Lung (tissue), 12 donors: ENCODE measurements around the gene USF2. TPM values are rescaled to one million over a fixed set of nuclear protein-coding genes. Genes with fewer than 3 reads are reported as not detected.

Experiments used
- ATAC-seq: fragments of 200-7000 bp; cut with Tn5 transposase; one replicate; pipeline ENCODE4 v1.9.1; 2020; ENCODE audit warnings: moderate number of reproducible peaks; ENCODE audit not compliant: insufficient read depth, low FRiP score
- DNase-seq, 3 donors: peaks; one replicate each; pipeline ENCODE4 v3.0.0-alpha.2; 2013 to 2017
- H3K27ac ChIP-seq, 2 donors: one replicate each; pipeline ENCODE4 v1.5.1; 2013; ENCODE audit warnings: mild to moderate bottlenecking in 2 of 2, moderate library complexity in 2 of 2, control low read depth in 1 of 2, inconsistent platforms in 1 of 2, low read depth in 1 of 2, low read length in 1 of 2
- H3K27me3 ChIP-seq, 3 donors: one replicate each; pipeline ENCODE4 v1.5.1; 2013; ENCODE audit warnings: low read length in 2 of 3; ENCODE audit not compliant: control insufficient read depth in 3 of 3, insufficient read depth in 3 of 3
- H3K36me3 ChIP-seq, 4 donors: one replicate each; pipeline ENCODE4 v1.5.1; 2013; ENCODE audit warnings: low read length in 4 of 4, mild to moderate bottlenecking in 1 of 4, moderate library complexity in 1 of 4; ENCODE audit not compliant: control insufficient read depth in 4 of 4, insufficient read depth in 4 of 4
- H3K4me1 ChIP-seq, 5 donors: one replicate each; pipeline ENCODE4 v1.5.1; 2013; ENCODE audit warnings: low read length in 5 of 5, mild to moderate bottlenecking in 2 of 5, moderate library complexity in 1 of 5; ENCODE audit not compliant: control insufficient read depth in 5 of 5, insufficient read depth in 5 of 5
- H3K4me3 ChIP-seq: one replicate; pipeline ENCODE4 v1.5.1; 2013; ENCODE audit warnings: mild to moderate bottlenecking, control low read depth, moderate library complexity
- H3K9ac ChIP-seq, 2 donors: one replicate each; pipeline ENCODE4 v1.5.1; 2013; ENCODE audit warnings: low read length in 2 of 2, control low read depth in 1 of 2; ENCODE audit not compliant: insufficient read depth in 1 of 2
- H3K9me3 ChIP-seq, 4 donors: one replicate each; pipeline ENCODE4 v1.5.1; 2013; ENCODE audit warnings: low read length in 3 of 4, mild to moderate bottlenecking in 1 of 4, moderate library complexity in 1 of 4; ENCODE audit not compliant: control insufficient read depth in 4 of 4, insufficient read depth in 3 of 4
- CTCF ChIP-seq: IDR thresholded peaks from 2 replicates; pipeline ENCODE4 v1.5.1; 2012; ENCODE audit warnings: mild to moderate bottlenecking; ENCODE audit errors: control extremely low read depth, extremely low read depth
- WGBS, 2 donors: extraction: QIAGEN DNeasy Blood & Tissue Kit; methylation state at CpG; one replicate each; pipeline ENCODE4 v1.1.7; 2013; 5-methylcytosine and 5-hydroxymethylcytosine counted together
- polyA plus RNA-seq, 2 donors: library from polyadenylated mRNA; stranded (reverse); fragments of 200-250 nt; gene quantifications; one replicate each; pipeline ENCODE4 v1.2.1, GENCODE V29; 2013
- total RNA-seq, 2 donors: library from RNA; depleted of rRNA in 1 of 2; stranded (reverse); fragments of >200 nt in 1 of 2; gene quantifications; one replicate each; pipeline ENCODE4 v1.2.1, GENCODE V29; 2014 to 2021
- donor health status: control.
- donor health status: control.
- donor health status: Bipolar disorder and iron deficiency.
- donor health status: healthy.
- donor health status: DM: yes; HTN: yes; CAD: no.

USF2 gene
- total and polyA plus RNA-seq, 4 donors, result 74.9 to 163 (median 133) TPM

DNA sequence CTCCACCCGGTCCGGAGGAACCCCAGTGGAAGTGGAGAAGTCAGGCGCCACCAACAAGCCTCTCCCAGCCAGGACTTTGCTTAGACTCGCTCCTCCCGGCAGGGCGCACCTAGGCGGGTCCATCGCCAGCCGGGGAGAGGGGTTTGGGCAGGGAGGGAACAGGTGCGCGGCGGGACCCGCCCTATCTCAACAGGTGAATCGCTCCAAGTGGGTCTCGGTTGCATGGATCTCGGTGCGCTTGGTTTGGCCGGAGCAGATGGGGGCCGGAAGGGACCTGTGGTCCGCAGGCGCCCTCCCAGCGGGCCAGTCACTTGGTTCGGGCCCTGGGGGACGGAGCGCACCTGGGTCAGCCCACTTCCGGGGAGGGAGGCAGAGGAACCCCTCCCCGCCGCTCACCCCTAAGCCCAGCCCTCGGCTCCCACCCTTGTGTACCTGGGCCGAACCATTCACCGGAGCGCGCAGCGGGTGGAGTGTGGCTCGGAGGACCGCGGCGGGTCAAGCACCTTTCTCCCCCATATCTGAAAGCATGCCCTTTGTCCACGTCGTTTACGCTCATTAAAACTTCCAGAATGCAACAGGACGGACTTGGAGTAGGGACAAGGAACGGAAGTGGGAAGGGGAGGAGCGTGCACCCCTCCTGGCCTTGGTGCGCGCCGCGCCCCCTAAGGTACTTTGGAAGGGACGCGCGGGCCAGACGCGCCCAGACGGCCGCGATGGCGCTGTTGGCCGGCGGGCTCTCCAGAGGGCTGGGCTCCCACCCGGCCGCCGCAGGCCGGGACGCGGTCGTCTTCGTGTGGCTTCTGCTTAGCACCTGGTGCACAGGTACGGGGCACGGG lies 20.2 kb upstream of the USF2 start, which contains the start of gene LSR:
Gene LSR, plus strand, starts transcription at position 693 of the 836 bp plus-strand sequence. Its CDS starts 21 bp downstream, at position 714.
- DNase-seq (peak; percentile 70 to 86 (median 83)), ATAC-seq (peak; percentile 90)
- peak within 1 kb of the TSS; percentile 59 to 94 for H3K27ac ChIP-seq
- peak within 1 kb of the TSS; percentile 60 to 62 for H3K9ac ChIP-seq
- H3K36me3 ChIP-seq, result peaks cover 0 to 6% (median 0%) of the 10 kb centered on the region in 4 donors
- no peaks in the 10 kb centered on the region for H3K9me3 ChIP-seq
- 0 to 1% methylated on average over 68 to 69 of the region's 69 CpGs for WGBS, 2 donors
- TF ChIP-seq CTCF, result no peak
- peaks cover 0 to 24% (median 14%) of the 10 kb centered on the region in 3 donors for H3K27me3 ChIP-seq
- peak within 1 kb of the TSS; percentile 70 for H3K4me3 ChIP-seq
- peaks cover 0 to 6% (median 0%) of the 10 kb centered on the region in 5 donors for H3K4me1 ChIP-seq

GRCh38 chr19:35249146-35249847 lies 19.5 kb upstream of the USF2 start:
- Histone ChIP-seq H3K9ac (peak overlapping the region in 1 of 2 donors; percentile 4), H3K36me3 (peaks cover 0 to 8% (median 0%) of the 10 kb centered on the region in 4 donors), H3K27ac (peak overlapping the region in 1 of 2 donors; percentile 94), H3K27me3 (peaks cover 0 to 24% (median 14%) of the 10 kb centered on the region in 3 donors), H3K4me3 (peak overlapping the region; percentile 70), H3K4me1 (peaks cover 0 to 8% (median 0%) of the 10 kb centered on the region in 5 donors), H3K9me3 (no peaks in the 10 kb centered on the region)
- TF ChIP-seq CTCF, result no peak
- ATAC-seq (no peak), DNase-seq (no peak)
- WGBS, 2 donors, result 10 to 13% methylated on average over 38 to 39 of the region's 39 CpGs

DNA sequence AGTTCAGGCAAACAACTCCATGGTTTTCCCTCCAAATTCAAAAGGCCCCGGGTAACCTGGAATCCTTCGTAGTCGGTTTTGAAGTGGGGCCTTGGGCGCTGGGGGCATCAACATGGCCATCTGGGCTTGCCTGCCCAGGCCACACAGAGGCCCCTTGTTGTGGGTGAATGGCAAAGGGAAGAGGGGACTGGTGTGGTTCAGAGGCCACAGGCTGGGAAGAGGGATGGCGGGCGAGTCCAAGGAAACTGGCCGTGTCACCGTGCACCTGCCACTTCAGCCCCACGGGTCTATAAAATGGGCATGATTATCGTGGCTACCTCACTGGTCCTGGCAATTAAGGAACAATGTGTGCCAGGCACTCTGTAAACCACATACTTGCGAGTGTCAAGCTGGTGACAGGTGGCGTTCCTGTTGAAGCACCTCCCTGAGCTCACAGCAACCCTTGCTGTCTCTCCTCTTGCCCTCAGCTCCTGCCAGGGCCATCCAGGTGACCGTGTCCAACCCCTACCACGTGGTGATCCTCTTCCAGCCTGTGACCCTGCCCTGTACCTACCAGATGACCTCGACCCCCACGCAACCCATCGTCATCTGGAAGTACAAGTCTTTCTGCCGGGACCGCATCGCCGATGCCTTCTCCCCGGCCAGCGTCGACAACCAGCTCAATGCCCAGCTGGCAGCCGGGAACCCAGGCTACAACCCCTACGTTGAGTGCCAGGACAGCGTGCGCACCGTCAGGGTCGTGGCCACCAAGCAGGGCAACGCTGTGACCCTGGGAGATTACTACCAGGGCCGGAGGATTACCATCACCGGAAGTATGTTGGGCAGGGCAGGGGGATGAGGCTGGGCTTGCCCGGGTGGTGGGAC lies 18.7 kb upstream of the USF2 start:
- TF ChIP-seq CTCF, result no peak
- peaks cover 0 to 8% (median 0%) of the 10 kb centered on the region in 4 donors for H3K36me3 ChIP-seq
- 81 to 89% methylated on average over 34 of the region's 34 CpGs for WGBS, 2 donors
- H3K27ac ChIP-seq, result peak overlapping the region in 1 of 2 donors; percentile 94
- ATAC-seq (no peak), DNase-seq (no peak)
- no peak overlapping the region for H3K9ac ChIP-seq
- H3K27me3 ChIP-seq, result peaks cover 0 to 24% (median 14%) of the 10 kb centered on the region in 3 donors
- peak overlapping the region; percentile 70 for H3K4me3 ChIP-seq
- peaks cover 0 to 10% (median 0%) of the 10 kb centered on the region in 5 donors for H3K4me1 ChIP-seq
- H3K9me3 ChIP-seq, result no peaks in the 10 kb centered on the region
